Heart right ventricle (tissue), 16 donors: Measurements from ENCODE around the gene CD48. TPM values are rescaled to one million over a fixed set of nuclear protein-coding genes. Genes with fewer than 3 reads are reported as not detected.
A peak's percentile ranks its signal among the peaks of the same experiment; 100 is the strongest.

Experiments used
- ATAC-seq, 8 donors: fragments of 200-7000 bp; cut with Tn5 transposase; one replicate each; pipeline ENCODE4 v1.9.1; 2020; ENCODE audit warnings: mild to moderate bottlenecking in 8 of 8, moderate library complexity in 8 of 8, moderate number of reproducible peaks in 1 of 8
- DNase-seq, 2 donors: peaks; one replicate each; pipeline ENCODE4 v3.0.0-alpha.2; 2020
- H3K27ac ChIP-seq, 10 donors: fragments of 200-600 bp; sonication (generic) in 2 of 10; one replicate each; pipeline versions ENCODE4 v1.5.0 to v1.8.0; 2020 to 2022; ENCODE audit warnings: mild to moderate bottlenecking in 3 of 10
- H3K27me3 ChIP-seq, 7 donors: fragments of 200-600 bp; one replicate each; pipeline ENCODE4 v1.8.0; 2021 to 2022; ENCODE audit warnings: mild to moderate bottlenecking in 2 of 7
- H3K36me3 ChIP-seq, 9 donors: fragments of 200-600 bp; sonication (generic) in 1 of 9; one replicate each; pipeline versions ENCODE4 v1.5.0 to v1.8.0; 2020 to 2022; ENCODE audit warnings: mild to moderate bottlenecking in 2 of 9
- H3K4me1 ChIP-seq, 9 donors: fragments of 200-600 bp; sonication (generic) in 1 of 9; one replicate each; pipeline versions ENCODE4 v1.5.0 to v1.8.0; 2020 to 2022; ENCODE audit warnings: mild to moderate bottlenecking in 4 of 9
- H3K4me3 ChIP-seq, 10 donors: fragments of 200-600 bp; sonication (generic) in 2 of 10; one replicate each; pipeline versions ENCODE4 v1.5.0 to v1.8.0; 2020 to 2022; ENCODE audit warnings: mild to moderate bottlenecking in 7 of 10, moderate library complexity in 2 of 10
- H3K9me3 ChIP-seq, 11 donors: fragments of 200-600 bp in 10 of 11; sonication (generic) in 2 of 11; one replicate each; pipeline versions ENCODE4 v1.5.0 to v1.8.0; 2013 to 2022; ENCODE audit warnings: mild to moderate bottlenecking in 2 of 11, control low read depth in 1 of 11, moderate library complexity in 1 of 11
- CTCF ChIP-seq, 9 donors: fragments of 200-600 bp; sonication (generic) in 2 of 9; IDR thresholded peaks; one replicate each; pipeline versions ENCODE4 v1.5.0 to v1.8.0; 2021 to 2022; ENCODE audit warnings: antibody characterized with exemption in 9 of 9, mild to moderate bottlenecking in 5 of 9, moderate library complexity in 1 of 9
- WGBS, 2 donors: extraction: QIAGEN DNeasy Blood & Tissue Kit; methylation state at CpG; one replicate each; pipeline ENCODE4 v1.1.7; 2013; ENCODE audit warnings: inconsistent platforms in 1 of 2; 5-methylcytosine and 5-hydroxymethylcytosine counted together
- intact Hi-C, 10 donors: fragments of 100-400 bp; cut with DNase I; formaldehyde crosslinking; loops; one replicate each; pipeline versions ENCODE4 v1.11.1 to v1.14.2; 2022
- polyA plus RNA-seq, 2 donors: library from polyadenylated mRNA; stranded (reverse); fragments of 200-250 nt; gene quantifications; one replicate each; pipeline ENCODE4 v1.2.3, GENCODE V29; 2013
- total RNA-seq, 10 donors: library from RNA; stranded (reverse); fragmentation: NEBNext Ultra II Directional in 3 of 10; extraction: Animal tissue kit (Norgen Biotek cat#: 25700) in 3 of 10; gene quantifications; one replicate each; pipeline versions ENCODE4 v1.2.1 to v1.2.4, GENCODE V29; 2021 to 2023
- donor health status: Arrhythmogenic right ventricular cardiomyopathy.
- donor health status: ischemic (EF 13 %, LVEDD 7.1; RV severe dilation, severe dysfunction).
- donor health status: healthy with polysubstance abuse.
- donor health status: DM: no; HTN: yes; CAD: no.
- donor health status: DM: no; HTN: no; CAD: no.
- donor health status: ischemic (EF 25% LVEDD 6.9; RV normal size, moderate dysfunction).
- donor health status: ischemic (EF 25% LVEDD 5.7; RV mildly dilated, moderate dysfunction).
- donor health status: healthy.
- donor health status: DM: yes; HTN: yes; CAD: no.
- donor health status: Ischemic cardiomyopathy.
- donor health status: ischemic (EF 35%, LVEDD 5.7; RV mildly dilated, moderate dysfunction).
- donor health status: nonischemic (EF 11% LVEDD 7.7; RV severe dilation, severe dysfunction).
- donor health status: DM: yes; HTN: yes; CAD: no.
- donor health status: PGD.
- donor health status: ischemic (EF 29% LVEDD 5.4; RV normal size, mild dysfunction).
- donor health status: nonischemic (EF 23%, LVEDD 6.1; RV moderate dilation, normal function).

CD48 gene
- total and polyA plus RNA-seq, 12 donors, result 0.40 to 20.9 (median 0.96) TPM

DNA sequence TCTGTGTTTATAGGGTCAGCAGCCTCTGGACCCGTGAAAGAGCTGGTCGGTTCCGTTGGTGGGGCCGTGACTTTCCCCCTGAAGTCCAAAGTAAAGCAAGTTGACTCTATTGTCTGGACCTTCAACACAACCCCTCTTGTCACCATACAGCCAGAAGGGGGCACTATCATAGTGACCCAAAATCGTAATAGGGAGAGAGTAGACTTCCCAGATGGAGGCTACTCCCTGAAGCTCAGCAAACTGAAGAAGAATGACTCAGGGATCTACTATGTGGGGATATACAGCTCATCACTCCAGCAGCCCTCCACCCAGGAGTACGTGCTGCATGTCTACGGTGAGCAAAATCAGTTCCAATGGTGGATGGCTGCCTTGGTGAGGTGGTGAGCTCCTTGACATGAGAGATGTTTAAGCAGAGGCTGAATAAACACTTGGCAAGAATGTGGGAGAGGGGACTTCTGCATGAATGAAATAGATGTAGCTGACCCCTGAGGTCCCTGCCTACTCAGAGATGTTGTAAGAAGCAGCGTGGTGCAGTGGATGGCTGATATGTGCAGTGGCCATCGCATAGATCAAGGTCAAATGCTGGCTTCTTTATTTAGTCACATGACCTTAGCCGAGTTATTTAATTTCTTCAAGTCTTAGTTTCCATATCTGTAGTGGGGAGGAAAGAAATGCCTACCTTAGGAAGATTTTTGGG lies 36.7 kb upstream of the CD48 start:
- no peak overlapping the region for H3K27ac ChIP-seq
- intact Hi-C loops, result no loop called here
- H3K36me3 ChIP-seq, result peaks cover 0 to 5% (median 0%) of the 10 kb centered on the region in 9 donors
- H3K4me1 ChIP-seq, result peaks cover 0 to 30% (median 0%) of the 10 kb centered on the region in 9 donors
- peak in 1 of 9 donors; percentile 6 for TF ChIP-seq CTCF (IDR thresholded peaks at IDR 0.05)
- H3K27me3 ChIP-seq, result peaks cover 0 to 27% (median 10%) of the 10 kb centered on the region in 7 donors
- WGBS, 2 donors, result 87 to 88% methylated on average over 10 of the region's 10 CpGs
- DNase-seq, result no peak
- no peaks in the 10 kb centered on the region for H3K9me3 ChIP-seq
- H3K4me3 ChIP-seq, result no peak overlapping the region
- no peak for ATAC-seq

- no peak overlapping the region for H3K4me3 ChIP-seq
- ATAC-seq (no peak), DNase-seq (no peak)
- peaks cover 0 to 35% (median 0%) of the 10 kb centered on the region in 9 donors for H3K4me1 ChIP-seq
- peaks cover 0 to 5% (median 0%) of the 10 kb centered on the region in 9 donors for H3K36me3 ChIP-seq
- no peak for TF ChIP-seq CTCF (IDR thresholded peaks at IDR 0.05)
- no peak overlapping the region for H3K27ac ChIP-seq
- intact Hi-C loops, result no loop called here
- H3K9me3 ChIP-seq, result no peaks in the 10 kb centered on the region
- peaks cover 0 to 26% (median 10%) of the 10 kb centered on the region in 7 donors for H3K27me3 ChIP-seq
These were observed 36.1 kb upstream of the CD48 start for GRCh38 chr1:160747717-160748116.

DNA sequence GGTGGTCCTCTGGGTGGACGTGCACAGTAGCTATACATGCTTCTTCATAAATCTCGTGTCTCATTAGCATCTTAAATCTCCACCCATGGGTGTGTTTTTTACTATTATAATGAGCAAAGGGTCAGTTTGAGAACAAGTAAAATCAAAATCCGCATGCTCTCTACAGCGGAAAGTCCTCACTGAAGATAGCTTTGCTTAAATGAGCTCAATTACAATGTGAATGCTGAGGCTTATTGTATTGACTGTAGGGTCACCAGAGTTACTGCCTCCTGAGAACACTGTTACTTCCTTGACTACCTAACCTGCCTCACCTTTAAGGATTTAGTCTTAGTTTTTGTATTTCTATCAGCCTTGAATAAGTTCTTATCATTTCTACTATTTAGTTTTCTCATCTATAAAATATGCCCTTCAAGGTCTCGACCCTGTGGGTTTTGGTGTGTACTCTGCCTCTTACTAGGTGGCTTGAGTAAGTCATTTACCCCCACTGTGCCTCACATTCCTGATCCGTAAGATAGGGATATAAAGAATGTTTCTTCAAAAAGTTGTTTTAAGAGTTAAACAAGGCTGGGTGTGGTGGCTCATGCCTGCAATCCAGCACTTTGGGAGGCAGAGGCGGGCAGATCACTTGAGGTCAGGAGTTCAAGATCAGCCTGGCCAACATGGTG lies 35.3 kb upstream of the CD48 start:
- Histone ChIP-seq H3K4me3 (no peak overlapping the region), H3K9me3 (no peaks in the 10 kb centered on the region), H3K27ac (no peak overlapping the region), H3K27me3 (peaks cover 0 to 24% (median 6%) of the 10 kb centered on the region in 7 donors), H3K36me3 (peaks cover 0 to 5% (median 0%) of the 10 kb centered on the region in 9 donors), H3K4me1 (peaks cover 0 to 43% (median 0%) of the 10 kb centered on the region in 9 donors)
- DNase-seq (no peak), ATAC-seq (no peak)
- intact Hi-C loops, result no loop called here
- TF ChIP-seq CTCF (IDR thresholded peaks at IDR 0.05), result no peak
- WGBS, 2 donors, result 85% methylated on average over 7 of the region's 7 CpGs

DNA sequence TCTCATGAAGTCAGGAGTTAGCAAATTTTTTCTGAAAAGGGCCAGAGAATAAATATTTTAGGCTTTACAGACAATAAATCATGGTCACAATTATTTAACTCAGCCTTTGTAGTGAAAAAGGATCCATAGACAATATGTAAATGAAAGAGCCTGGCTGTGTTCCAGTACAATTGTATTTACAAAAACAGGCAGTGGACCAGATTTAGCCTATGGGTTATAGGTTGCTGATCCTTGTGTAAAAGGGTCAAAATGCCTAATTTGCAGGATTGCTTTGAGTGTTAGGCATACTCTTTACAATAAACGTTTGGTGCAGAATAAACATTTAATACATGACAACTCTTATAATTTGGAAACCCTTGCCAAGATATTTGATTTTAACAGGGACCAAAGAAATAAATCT lies 33.9 kb upstream of the CD48 start:
- DNase-seq, result no peak
- peaks cover 0 to 5% (median 0%) of the 10 kb centered on the region in 9 donors for H3K36me3 ChIP-seq
- TF ChIP-seq CTCF (IDR thresholded peaks at IDR 0.05), result no peak
- 55 to 62% methylated on average over 1 of the region's 1 CpG for WGBS, 2 donors
- no peaks in the 10 kb centered on the region for H3K9me3 ChIP-seq
- ATAC-seq, result no peak
- intact Hi-C loops, result no loop called here
- H3K27me3 ChIP-seq, result peaks cover 0 to 21% (median 6%) of the 10 kb centered on the region in 7 donors
- peaks cover 0 to 50% (median 0%) of the 10 kb centered on the region in 9 donors for H3K4me1 ChIP-seq
- no peak overlapping the region for H3K27ac ChIP-seq
- H3K4me3 ChIP-seq, result no peak overlapping the region
